Inferior parietal cortex (tissue), 1 donor: ENCODE results near the gene CAMK2B.

Experiments used
- DNase-seq: peaks from one replicate; pipeline ENCODE4 v3.0.0-alpha.2; 2016; ENCODE audit errors: extremely low spot score

CAMK2B gene

GRCh38 chr7:44231088-44231487 is 94.3 kb downstream of the CAMK2B start:
- DNase-seq = no peak

- DNase-seq = no peak
Measured at GRCh38 chr7:44230286-44230685, 95.1 kb downstream of the CAMK2B start.

GRCh38 chr7:44229546-44230105 is 95.8 kb downstream of the CAMK2B start:
- DNase-seq = no peak

- no peak for DNase-seq
Measured at GRCh38 chr7:44228571-44229350, 96.6 kb downstream of the CAMK2B start.

- DNase-seq = no peak
Measured at GRCh38 chr7:44227911-44228310, 97.5 kb downstream of the CAMK2B start.

- no peak for DNase-seq
Measured at GRCh38 chr7:44226396-44226753, 99.0 kb downstream of the CAMK2B start.

- no peak for DNase-seq
Measured at GRCh38 chr7:44225566-44226395, 99.6 kb downstream of the CAMK2B start.

GRCh38 chr7:44224974-44225565 is 100.3 kb downstream of the CAMK2B start:
- no peak for DNase-seq

GRCh38 chr7:44224080-44224973 is 101.1 kb downstream of the CAMK2B start:
- no peak for DNase-seq

GRCh38 chr7:44223362-44224079 is 101.9 kb downstream of the CAMK2B start:
- no peak for DNase-seq

GRCh38 chr7:44222776-44223261 is 102.6 kb downstream of the CAMK2B start:
- no peak for DNase-seq

- no peak for DNase-seq
Measured at GRCh38 chr7:44222074-44222473, 103.3 kb downstream of the CAMK2B start.

- DNase-seq = no peak
Measured at GRCh38 chr7:44221231-44221791, 104.1 kb downstream of the CAMK2B start.

GRCh38 chr7:44220358-44221112 is 104.9 kb downstream of the CAMK2B start:
- no peak for DNase-seq

- DNase-seq = no peak
Measured at GRCh38 chr7:44220046-44220357, 105.4 kb downstream of the CAMK2B start.

GRCh38 chr7:44219371-44220045 is 105.9 kb downstream of the CAMK2B start:
- DNase-seq = no peak

- DNase-seq = no peak
Measured at GRCh38 chr7:44218418-44219201, 106.8 kb downstream of the CAMK2B start.

GRCh38 chr7:44217852-44218402 is 107.5 kb downstream of the CAMK2B start:
- DNase-seq = no peak
